Measurements from ENCODE around the gene CECR2. TPM values are rescaled to one million over a fixed set of nuclear protein-coding genes. Genes with fewer than 3 reads are reported as not detected.

The CECR2 gene
- total RNA-seq, 2 donors from 2014 or later = 0.18 TPM; not detected in 1

GRCh38 chr22:17471886-17472535 is 102.8 kb downstream of the CECR2 start:
- ATAC-seq = no peak
- Mint-ChIP-seq H3K36me3 (no peaks in the 10 kb centered on the region), H3K27ac (no peak overlapping the region), H3K9me3 (no peaks in the 10 kb centered on the region)
- DNase-seq (ENCODE audit: low spot score in 2 of 2) = no peak

DNA sequence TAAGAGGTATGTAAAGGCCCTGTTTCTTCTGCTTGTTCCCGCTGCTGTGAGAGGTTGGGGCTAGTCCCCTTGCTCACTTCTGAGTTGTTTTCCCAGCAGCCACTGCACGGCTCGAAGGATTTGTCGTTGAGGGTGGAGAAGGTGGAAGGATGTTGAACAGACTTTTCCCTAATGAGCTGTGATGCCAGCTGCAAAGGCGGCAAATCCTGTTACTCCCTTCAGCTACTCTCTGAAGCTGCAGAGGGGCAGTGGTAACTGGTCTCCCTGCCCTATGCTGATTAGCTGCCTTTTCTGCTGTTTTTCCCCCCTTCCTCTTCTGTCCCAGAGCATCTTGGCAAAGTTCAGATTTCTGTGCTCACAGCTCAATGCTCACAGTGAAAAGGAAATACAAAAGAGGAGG is 103.7 kb downstream of the CECR2 start:
- H3K27ac Mint-ChIP-seq = no peak overlapping the region
- H3K9me3 Mint-ChIP-seq = no peaks in the 10 kb centered on the region
- ATAC-seq = no peak
- H3K36me3 Mint-ChIP-seq = no peaks in the 10 kb centered on the region
- DNase-seq (ENCODE audit: low spot score in 2 of 2) = no peak

DNA sequence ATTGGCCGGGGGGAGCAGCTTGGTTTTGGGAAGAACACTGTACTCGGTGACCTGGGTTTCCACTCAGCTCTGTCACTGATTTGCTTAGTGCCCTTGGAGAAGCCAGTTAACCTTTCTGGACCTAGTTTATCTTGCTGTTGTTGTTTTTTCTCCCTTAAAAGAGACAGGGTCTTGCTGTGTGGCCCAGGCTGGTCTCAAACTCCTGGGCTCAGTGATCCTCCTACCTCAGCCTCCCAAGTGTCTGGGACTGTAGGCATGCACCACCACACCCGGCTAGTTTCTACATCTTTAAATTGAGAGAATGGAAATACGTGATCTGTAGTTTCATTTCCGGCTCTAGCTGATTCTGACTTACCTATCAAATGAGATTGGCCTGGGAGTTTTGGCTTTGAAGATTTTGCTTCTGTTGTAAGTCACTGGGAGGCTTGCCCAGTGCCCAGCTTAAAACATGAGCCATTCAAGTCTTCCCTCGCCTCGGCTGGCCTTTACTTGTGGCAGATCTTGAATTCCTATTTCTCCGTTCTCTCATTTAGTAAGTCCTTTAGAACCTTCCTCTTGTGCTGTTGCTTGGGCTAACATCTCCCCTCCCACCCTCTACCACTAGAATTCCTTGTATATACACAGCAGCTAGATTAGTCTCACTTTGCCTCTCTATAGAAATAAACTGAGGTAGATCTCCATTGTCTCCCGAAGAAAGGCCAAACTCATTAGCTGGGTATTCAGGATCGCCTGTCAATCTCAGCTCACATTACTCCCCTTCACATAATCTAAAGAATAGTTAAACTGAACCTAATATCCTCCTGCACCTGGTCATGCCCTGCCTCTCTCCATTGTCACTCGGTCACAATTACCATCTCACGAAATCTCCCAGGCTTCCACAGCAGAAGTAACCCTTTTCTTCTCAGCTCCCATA is 106.3 kb downstream of the CECR2 start:
- no peak overlapping the region for H3K27ac Mint-ChIP-seq
- DNase-seq (ENCODE audit: low spot score in 2 of 2) = no peak
- no peaks in the 10 kb centered on the region for H3K36me3 Mint-ChIP-seq
- ATAC-seq = no peak
- H3K9me3 Mint-ChIP-seq = no peaks in the 10 kb centered on the region

DNA sequence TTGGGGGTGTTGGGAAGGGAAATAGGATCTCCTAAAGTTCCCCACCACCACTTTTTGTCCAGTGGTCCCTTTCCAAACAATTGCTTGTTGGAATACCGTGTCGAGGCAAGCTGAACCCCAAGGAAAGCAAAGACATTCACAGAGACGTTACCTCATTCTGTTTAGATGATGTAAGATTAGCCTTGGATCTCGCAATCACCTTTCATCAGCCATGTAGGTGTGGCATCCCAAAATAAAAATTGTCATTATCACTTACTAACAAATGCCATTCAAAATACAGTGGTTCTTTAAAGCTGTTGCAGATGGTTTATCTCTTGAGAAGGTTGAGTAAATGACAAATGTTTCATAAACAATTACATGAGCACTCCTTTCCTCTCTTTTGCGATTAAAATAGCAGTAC is 107.6 kb downstream of the CECR2 start:
- DNase-seq (ENCODE audit: low spot score in 2 of 2) = no peak
- no peaks in the 10 kb centered on the region for H3K9me3 Mint-ChIP-seq
- no peak overlapping the region for H3K27ac Mint-ChIP-seq
- H3K36me3 Mint-ChIP-seq = no peaks in the 10 kb centered on the region
- ATAC-seq = no peak

DNA sequence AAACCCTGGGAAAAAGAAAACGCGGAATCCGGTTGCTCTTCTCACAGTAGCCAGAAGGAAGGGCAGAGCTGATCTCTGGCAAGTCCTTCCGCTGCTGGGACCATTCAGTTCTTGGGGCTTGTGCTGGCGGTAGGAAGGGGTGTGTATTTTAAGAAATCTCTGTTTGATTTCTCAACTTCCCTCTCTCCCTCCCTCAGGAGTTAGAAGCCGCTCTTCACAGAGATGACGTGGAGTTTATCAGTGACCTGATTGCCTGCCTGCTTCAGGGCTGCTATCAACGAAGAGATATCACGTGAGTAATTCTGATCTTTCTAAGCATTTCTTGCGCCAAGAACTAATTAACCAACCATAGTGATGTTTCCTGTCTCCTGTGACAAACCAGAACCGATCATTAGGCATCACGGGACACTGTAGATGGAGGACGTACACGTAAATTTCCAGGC is 108.2 kb downstream of the CECR2 start:
- ATAC-seq (no peak), DNase-seq (ENCODE audit: low spot score in 2 of 2) (no peak)
- Mint-ChIP-seq H3K9me3 (no peaks in the 10 kb centered on the region), H3K27ac (no peak overlapping the region), H3K36me3 (no peaks in the 10 kb centered on the region)

GRCh38 chr22:17479135-17479534 is 109.9 kb downstream of the CECR2 start:
- Mint-ChIP-seq H3K27ac (no peak overlapping the region), H3K36me3 (no peaks in the 10 kb centered on the region), H3K9me3 (no peaks in the 10 kb centered on the region)
- ATAC-seq (no peak), DNase-seq (ENCODE audit: low spot score in 2 of 2) (no peak)

DNA sequence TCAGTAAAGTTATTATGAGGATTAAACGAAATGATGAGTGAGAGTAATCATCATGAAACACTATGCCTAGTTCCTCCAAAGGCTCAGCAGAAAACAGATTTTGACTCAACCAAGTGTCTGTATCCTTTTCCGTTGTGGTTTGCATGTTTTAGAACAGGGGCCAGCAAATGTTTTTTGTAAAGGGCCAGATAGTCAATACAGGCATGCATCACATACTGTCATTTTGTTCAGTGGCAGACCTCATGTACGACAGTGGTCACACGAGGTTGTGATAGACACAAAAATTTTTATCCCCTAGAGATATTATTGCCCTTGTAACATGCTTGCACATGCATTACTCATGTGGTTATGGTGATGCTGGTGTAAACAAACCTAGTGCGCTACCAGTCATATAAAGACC is 112.2 kb downstream of the CECR2 start:
- no peak for DNase-seq (ENCODE audit: low spot score in 2 of 2)
- H3K27ac Mint-ChIP-seq = no peak overlapping the region
- peak in 1 of 2 donors; percentile 78 for ATAC-seq
- H3K36me3 Mint-ChIP-seq = no peaks in the 10 kb centered on the region
- H3K9me3 Mint-ChIP-seq = no peaks in the 10 kb centered on the region

DNA sequence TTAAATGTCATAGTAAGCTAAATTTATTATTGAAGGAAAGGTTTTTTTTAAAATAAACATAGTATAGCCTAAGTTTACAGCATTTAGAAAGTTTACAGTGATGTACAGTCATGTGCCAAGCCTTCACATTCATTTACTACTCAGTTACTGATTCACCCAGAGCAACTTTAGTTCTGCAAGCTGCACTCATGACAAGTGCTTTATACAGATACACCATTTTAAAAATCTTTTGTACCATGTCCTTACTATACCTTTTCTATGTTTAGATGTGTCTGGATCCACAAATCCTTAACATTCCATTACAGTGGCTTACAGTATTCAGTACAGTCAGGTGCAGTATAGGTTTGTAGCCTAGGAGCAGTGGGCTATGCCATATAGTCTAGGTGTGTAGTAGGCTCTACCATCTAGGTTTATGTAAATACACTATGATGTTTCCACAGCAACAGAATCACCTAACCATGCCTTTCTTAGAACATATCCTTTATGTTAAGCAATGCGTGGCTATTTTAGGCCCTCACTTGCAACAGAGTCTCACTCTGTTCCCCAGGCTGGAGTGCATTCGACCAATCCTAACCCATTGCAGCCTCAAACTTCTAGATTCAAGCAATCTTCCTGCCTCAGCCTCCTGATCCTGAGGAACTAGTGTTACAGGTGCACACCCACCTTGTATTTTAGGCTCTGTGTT is 114.6 kb downstream of the CECR2 start:
- Mint-ChIP-seq H3K9me3 (no peaks in the 10 kb centered on the region), H3K36me3 (no peaks in the 10 kb centered on the region), H3K27ac (no peak overlapping the region)
- no peak for DNase-seq (ENCODE audit: low spot score in 2 of 2)
- no peak for ATAC-seq

GRCh38 chr22:17484608-17485007 is 115.3 kb downstream of the CECR2 start:
- DNase-seq (ENCODE audit: low spot score in 2 of 2) (no peak), ATAC-seq (no peak)
- H3K9me3 Mint-ChIP-seq = no peaks in the 10 kb centered on the region
- H3K36me3 Mint-ChIP-seq = no peaks in the 10 kb centered on the region
- H3K27ac Mint-ChIP-seq = no peak overlapping the region

DNA sequence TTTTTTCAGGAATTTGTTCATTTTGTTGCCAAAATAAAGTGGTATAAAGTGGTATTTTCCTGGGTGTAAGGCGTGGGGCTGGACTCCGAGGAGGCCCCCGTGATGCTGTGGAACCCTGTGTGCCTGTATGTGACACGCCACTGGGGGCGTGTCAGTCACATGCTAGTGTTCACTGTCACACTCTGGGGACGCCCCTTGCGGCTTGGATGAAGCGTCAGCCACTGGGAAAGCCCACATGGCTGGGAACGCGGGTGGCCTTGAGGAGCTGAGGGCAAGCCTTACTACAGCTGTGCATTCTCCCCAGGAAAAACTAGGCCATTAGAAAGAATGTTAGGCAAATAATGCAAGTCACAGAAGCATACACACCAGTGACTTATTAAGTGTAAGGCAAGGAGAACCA is 117.1 kb downstream of the CECR2 start:
- no peak overlapping the region for H3K27ac Mint-ChIP-seq
- H3K36me3 Mint-ChIP-seq = no peaks in the 10 kb centered on the region
- H3K9me3 Mint-ChIP-seq = no peaks in the 10 kb centered on the region
- no peak for DNase-seq (ENCODE audit: low spot score in 2 of 2)
- no peak for ATAC-seq

DNA sequence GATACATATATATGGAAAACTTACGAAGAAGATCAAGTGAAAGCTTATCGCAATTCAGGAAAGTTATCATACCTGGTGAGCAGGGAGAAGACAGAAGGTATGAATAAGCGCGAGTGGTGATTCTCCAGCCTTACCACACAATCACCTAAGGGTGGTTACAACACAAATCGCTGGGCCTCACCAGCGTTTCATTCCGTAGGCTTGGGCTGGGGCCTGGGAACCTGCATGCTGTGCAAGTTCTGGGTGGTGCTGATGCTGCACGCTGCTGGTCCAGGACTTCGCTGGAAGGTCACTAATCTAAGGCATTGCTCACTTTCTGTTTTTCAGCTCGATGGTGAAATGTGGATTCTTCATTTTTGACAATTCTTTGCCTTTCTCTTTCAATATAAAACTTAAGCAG is 117.5 kb downstream of the CECR2 start:
- H3K9me3 Mint-ChIP-seq = no peaks in the 10 kb centered on the region
- ATAC-seq = no peak
- H3K36me3 Mint-ChIP-seq = no peaks in the 10 kb centered on the region
- DNase-seq (ENCODE audit: low spot score in 2 of 2) = no peak
- H3K27ac Mint-ChIP-seq = no peak overlapping the region

DNA sequence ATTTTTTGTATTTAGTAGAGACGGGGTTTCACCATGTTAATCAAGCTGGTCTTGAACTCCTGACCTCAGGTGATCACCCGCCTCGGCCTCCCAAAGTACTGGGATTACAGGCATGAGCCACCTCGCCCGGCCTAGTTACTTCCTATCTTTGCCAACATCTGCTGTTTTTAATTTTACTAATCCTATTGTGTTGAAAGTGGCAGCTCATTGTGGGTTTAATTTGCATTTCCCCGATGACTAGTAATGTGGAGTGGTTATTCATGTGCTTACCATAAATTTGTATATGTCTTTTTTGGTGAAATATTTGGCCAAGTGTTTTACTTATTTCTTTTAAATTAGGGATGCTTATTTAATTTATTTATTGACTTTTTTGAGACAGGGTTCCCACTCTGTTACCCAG is 119.8 kb downstream of the CECR2 start:
- DNase-seq (ENCODE audit: low spot score in 2 of 2) = no peak
- H3K9me3 Mint-ChIP-seq = no peaks in the 10 kb centered on the region
- no peaks in the 10 kb centered on the region for H3K36me3 Mint-ChIP-seq
- no peak overlapping the region for H3K27ac Mint-ChIP-seq
- no peak for ATAC-seq

- DNase-seq (ENCODE audit: low spot score in 2 of 2) (no peak), ATAC-seq (no peak)
- no peaks in the 10 kb centered on the region for H3K36me3 Mint-ChIP-seq
- H3K9me3 Mint-ChIP-seq = no peaks in the 10 kb centered on the region
- H3K27ac Mint-ChIP-seq = no peak overlapping the region
Observed at GRCh38 chr22:17491090-17491640, 121.9 kb downstream of the CECR2 start.

DNA sequence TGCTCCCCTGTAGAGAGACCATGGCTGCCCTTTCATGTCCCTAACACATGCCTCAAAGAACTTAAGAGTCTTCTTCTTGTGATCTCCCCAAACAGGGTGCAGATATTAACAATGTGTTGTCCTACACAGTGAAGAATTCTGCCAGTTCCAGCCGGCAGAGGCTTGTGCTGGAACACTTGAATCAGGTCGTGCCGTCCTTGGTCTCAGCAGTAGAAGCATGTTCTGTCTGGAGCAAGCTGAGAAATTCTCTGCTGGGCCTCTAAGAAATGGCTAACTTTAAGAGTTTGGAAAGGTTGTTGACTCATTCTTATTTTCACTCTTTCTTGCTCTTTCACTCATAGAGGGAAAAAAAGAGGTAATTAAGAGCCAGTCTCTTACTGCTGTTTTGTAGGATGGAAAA is 123.0 kb downstream of the CECR2 start:
- H3K27ac Mint-ChIP-seq = no peak overlapping the region
- no peaks in the 10 kb centered on the region for H3K9me3 Mint-ChIP-seq
- DNase-seq (ENCODE audit: low spot score in 2 of 2) (no peak), ATAC-seq (no peak)
- H3K36me3 Mint-ChIP-seq = no peaks in the 10 kb centered on the region

GRCh38 chr22:17493419-17493981 is 124.2 kb downstream of the CECR2 start:
- DNase-seq (ENCODE audit: low spot score in 2 of 2) (no peak), ATAC-seq (no peak)
- Mint-ChIP-seq H3K27ac (no peak overlapping the region), H3K36me3 (no peaks in the 10 kb centered on the region), H3K9me3 (no peaks in the 10 kb centered on the region)

DNA sequence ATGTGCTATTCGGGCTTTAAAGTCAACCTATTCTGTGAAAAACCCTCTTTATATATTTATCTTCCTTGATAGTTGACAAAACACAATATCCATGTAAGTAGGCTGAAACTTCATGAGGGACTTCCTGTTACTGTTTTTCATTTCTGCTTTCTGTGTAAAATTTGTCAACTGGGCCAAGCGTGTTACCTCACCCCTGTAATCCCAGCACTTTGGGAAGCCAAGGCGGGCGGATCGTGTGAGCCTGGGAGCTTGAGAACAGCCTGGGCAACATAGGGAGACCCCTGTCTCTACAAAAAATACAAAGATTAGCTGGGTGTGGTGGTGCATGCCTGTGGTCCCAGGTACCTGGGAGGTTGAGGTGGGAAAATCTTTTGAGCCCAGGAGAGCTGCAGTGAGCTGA is 127.6 kb downstream of the CECR2 start:
- H3K27ac Mint-ChIP-seq = no peak overlapping the region
- ATAC-seq = no peak
- no peak for DNase-seq (ENCODE audit: low spot score in 2 of 2)
- no peaks in the 10 kb centered on the region for H3K9me3 Mint-ChIP-seq
- no peaks in the 10 kb centered on the region for H3K36me3 Mint-ChIP-seq
